WTC11 (cell line): Measurements from ENCODE around the gene CBX6. TPM values are rescaled to one million over a fixed set of nuclear protein-coding genes. Genes with fewer than 3 reads are reported as not detected.

Experiments
- ATAC-seq: fragments of 200-7000 bp; cut with Tn5 transposase; 2 replicates; pipeline ENCODE4 v1.10.0; 2021; ENCODE audit warnings: mild to moderate bottlenecking, moderate library complexity
- CTCF ChIA-PET: fragments of 300-600 bp; sonication (Branson Sonifier 250); formaldehyde crosslinking; loops from one replicate; lab custom pipeline; 2021; ENCODE audit warnings: antibody characterized with exemption; lab: Charles Lee
- POLR2A ChIA-PET: fragments of 350-600 bp; sonication (Branson Sonifier 250); formaldehyde crosslinking; loops from one replicate; lab custom pipeline; 2021; ENCODE audit warnings: antibody characterized with exemption; lab: Charles Lee
- DNase-seq: peaks from one replicate; pipeline ENCODE4 v3.0.0; 2021; ENCODE audit warnings: low spot score
- H3K27ac Mint-ChIP-seq: 2 replicates; pipeline ENCODE4 v1.8.0; 2021; ENCODE audit warnings: mixed read lengths
- H3K27me3 Mint-ChIP-seq: 2 replicates; pipeline ENCODE4 v1.8.0; 2021; ENCODE audit warnings: low read depth, mild to moderate bottlenecking, moderate library complexity, mixed read lengths
- H3K36me3 Mint-ChIP-seq: 2 replicates; pipeline ENCODE4 v1.8.0; 2021; ENCODE audit warnings: mixed read lengths
- H3K4me1 Mint-ChIP-seq: 2 replicates; pipeline ENCODE4 v1.8.0; 2022; ENCODE audit warnings: mixed read lengths
- H3K4me3 Mint-ChIP-seq: 2 replicates; pipeline ENCODE4 v1.8.0; 2021; ENCODE audit warnings: mild to moderate bottlenecking, moderate library complexity, mixed read lengths
- H3K9me3 Mint-ChIP-seq: 2 replicates; pipeline ENCODE4 v1.8.0; 2021; ENCODE audit warnings: mixed read lengths
- AR ChIP-seq: fragments of 250-450 bp; sonication (Bioruptor Pico); IDR thresholded peaks from 2 replicates; pipeline ENCODE4 v1.9.0; 2021; ENCODE audit warnings: mild to moderate bottlenecking
- CREB1 ChIP-seq: sonication (generic); formaldehyde crosslinking; IDR thresholded peaks from 2 replicates; pipeline ENCODE4 v1.8.0; 2023; ENCODE audit warnings: mild to moderate bottlenecking, missing genetic modification reagents
- EMX1 ChIP-seq: fragments of 250-450 bp; sonication (Bioruptor Pico); IDR thresholded peaks from 2 replicates; pipeline ENCODE4 v1.8.0; 2021; ENCODE audit warnings: mild to moderate bottlenecking
- FOXK1 ChIP-seq: sonication (generic); formaldehyde crosslinking; IDR thresholded peaks from 2 replicates; pipeline ENCODE4 v1.8.0; 2022; ENCODE audit warnings: mild to moderate bottlenecking, moderate library complexity, missing genetic modification reagents
- GABPB1 ChIP-seq: sonication (generic); formaldehyde crosslinking; IDR thresholded peaks from 2 replicates; pipeline ENCODE4 v1.8.1; 2023; ENCODE audit warnings: mild to moderate bottlenecking, missing genetic modification reagents
- HMGA2 ChIP-seq: fragments of 250-450 bp; sonication (Bioruptor Pico); IDR thresholded peaks from 2 replicates; pipeline ENCODE4 v1.4.0; 2021; ENCODE audit warnings: mild to moderate bottlenecking, moderate library complexity
- JUN ChIP-seq: sonication (generic); formaldehyde crosslinking; IDR thresholded peaks from 2 replicates; pipeline ENCODE4 v1.8.0; 2023; ENCODE audit warnings: mild to moderate bottlenecking, missing genetic modification reagents
- PRRX2 ChIP-seq: fragments of 250-450 bp; sonication (Bioruptor Pico); IDR thresholded peaks from 2 replicates; pipeline ENCODE4 v1.8.0; 2021; ENCODE audit warnings: mild to moderate bottlenecking
- RORB ChIP-seq: fragments of 250-450 bp; sonication (Bioruptor Pico); IDR thresholded peaks from 2 replicates; pipeline ENCODE4 v1.9.0; 2021; ENCODE audit warnings: mild to moderate bottlenecking
- ZNF121 ChIP-seq: sonication (generic); formaldehyde crosslinking; IDR thresholded peaks from 2 replicates; pipeline ENCODE4 v1.8.0; 2023; ENCODE audit warnings: missing genetic modification reagents
- ZNF232 ChIP-seq: sonication (generic); formaldehyde crosslinking; IDR thresholded peaks from 2 replicates; pipeline ENCODE4 v1.8.0; 2022; ENCODE audit warnings: mild to moderate bottlenecking, missing genetic modification reagents
- ZNF423 ChIP-seq: fragments of 250-450 bp; sonication (Bioruptor Pico); IDR thresholded peaks from 2 replicates; pipeline ENCODE4 v2.1.2; 2022; ENCODE audit warnings: mild to moderate bottlenecking, moderate library complexity
- total RNA-seq: library from RNA; stranded (reverse); gene quantifications from 3 replicates; pipeline ENCODE4 v1.2.3, GENCODE V29; 2021
- TF ChIP-seq, protein P1 (sequence below): fragments of 250-450 bp; sonication (Bioruptor Pico); conservative IDR thresholded peaks from 2 replicates; pipeline ENCODE4 v1.9.0; 2021; ENCODE audit warnings: mild to moderate bottlenecking
- TF ChIP-seq, protein P2 (sequence below): sonication (generic); formaldehyde crosslinking; IDR thresholded peaks from 2 replicates; pipeline ENCODE4 v1.8.0; 2022; ENCODE audit warnings: missing genetic modification reagents
- TF ChIP-seq, protein P3 (sequence below): sonication (generic); formaldehyde crosslinking; IDR thresholded peaks from 2 replicates; pipeline ENCODE4 v1.8.1; 2022; ENCODE audit warnings: mild to moderate bottlenecking, missing genetic modification reagents, moderate library complexity, borderline replicate concordance
- TF ChIP-seq, protein P4 (sequence below): fragments of 250-450 bp; sonication (Bioruptor Pico); IDR thresholded peaks from 2 replicates; pipeline ENCODE4 v1.9.0; 2021; ENCODE audit warnings: mild to moderate bottlenecking, borderline replicate concordance

CBX6 gene
- total RNA-seq, 1 experiment from 2014 or later, result 27.0 TPM

DNA sequence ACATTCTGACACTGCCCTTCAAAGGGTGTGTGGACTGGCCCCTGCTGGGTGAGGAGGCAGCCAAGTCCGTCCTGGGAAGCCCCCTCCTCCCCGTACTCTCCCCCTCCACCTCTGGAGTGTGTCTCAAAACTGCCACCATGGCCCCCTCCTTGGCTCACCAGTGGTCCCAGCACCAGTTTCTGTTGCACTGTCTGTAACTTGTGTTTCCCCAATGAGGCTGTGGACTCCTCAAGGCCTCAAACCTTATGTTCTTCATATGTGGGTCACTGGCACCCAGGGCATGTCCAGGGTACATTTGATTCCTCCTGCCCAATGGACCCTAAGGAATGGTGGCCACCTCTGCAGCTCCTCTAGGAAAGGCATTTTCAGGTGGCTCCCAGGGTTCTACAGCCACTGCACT, 21.6 kb downstream of the CBX6 start:
- Mint-ChIP-seq H3K9me3 (no peaks in the 10 kb centered on the region), H3K27me3 (peaks cover 37% of the 10 kb centered on the region), H3K4me3 (no peak overlapping the region), H3K4me1 (no peaks in the 10 kb centered on the region), H3K27ac (no peak overlapping the region), H3K36me3 (no peaks in the 10 kb centered on the region)
- ChIA-PET CTCF (interaction anchor here (1.0 to 6.1 kb wide), 3 partner anchors 16 to 117 kb away, joined by 3 to 47 read pairs (median 3); no protein-coding TSS in a partner anchor), POLR2A (no interaction called here)
- ATAC-seq (no peak), DNase-seq (no peak)
- TF ChIP-seq RORB (CRISPR knock-in tag) (no peak), HMGA2 (no peak), ZNF121 (CRISPR knock-in tag) (no peak)
- TF ChIP-seq, protein P1, sequence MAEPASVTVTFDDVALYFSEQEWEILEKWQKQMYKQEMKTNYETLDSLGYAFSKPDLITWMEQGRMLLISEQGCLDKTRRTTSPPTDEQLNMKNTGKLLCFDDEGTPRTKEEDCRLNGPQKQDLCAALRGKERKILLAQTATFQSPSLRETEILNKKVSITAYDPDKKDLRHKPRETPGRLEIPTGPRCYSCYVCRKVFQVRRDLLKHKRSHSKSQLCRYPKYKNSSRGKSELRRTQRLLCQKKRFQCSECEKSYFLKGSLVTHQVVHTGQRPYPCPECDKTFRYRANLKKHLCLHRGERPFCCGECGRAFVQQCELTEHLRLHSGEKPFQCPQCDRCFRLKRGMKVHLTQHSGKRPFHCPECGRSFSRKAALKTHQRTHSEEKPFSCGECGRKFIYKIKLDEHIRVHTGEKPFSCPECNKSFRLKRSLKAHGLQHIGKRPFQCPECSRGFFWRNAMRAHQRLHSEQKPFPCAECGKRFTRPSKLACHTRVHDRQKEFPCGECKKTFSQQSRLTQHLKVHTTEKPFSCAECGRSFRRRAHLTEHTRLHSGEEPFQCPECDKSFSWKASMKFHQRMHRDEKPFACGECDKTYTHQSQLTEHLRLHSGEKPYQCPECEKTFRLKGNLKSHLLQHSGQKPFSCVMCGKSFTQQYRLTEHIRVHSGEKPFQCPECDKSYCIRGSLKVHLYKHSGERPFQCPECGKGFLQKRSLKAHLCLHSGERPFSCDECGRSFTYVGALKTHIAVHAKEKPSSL (CRISPR knock-in tag), result no peak
- TF ChIP-seq, protein P2, sequence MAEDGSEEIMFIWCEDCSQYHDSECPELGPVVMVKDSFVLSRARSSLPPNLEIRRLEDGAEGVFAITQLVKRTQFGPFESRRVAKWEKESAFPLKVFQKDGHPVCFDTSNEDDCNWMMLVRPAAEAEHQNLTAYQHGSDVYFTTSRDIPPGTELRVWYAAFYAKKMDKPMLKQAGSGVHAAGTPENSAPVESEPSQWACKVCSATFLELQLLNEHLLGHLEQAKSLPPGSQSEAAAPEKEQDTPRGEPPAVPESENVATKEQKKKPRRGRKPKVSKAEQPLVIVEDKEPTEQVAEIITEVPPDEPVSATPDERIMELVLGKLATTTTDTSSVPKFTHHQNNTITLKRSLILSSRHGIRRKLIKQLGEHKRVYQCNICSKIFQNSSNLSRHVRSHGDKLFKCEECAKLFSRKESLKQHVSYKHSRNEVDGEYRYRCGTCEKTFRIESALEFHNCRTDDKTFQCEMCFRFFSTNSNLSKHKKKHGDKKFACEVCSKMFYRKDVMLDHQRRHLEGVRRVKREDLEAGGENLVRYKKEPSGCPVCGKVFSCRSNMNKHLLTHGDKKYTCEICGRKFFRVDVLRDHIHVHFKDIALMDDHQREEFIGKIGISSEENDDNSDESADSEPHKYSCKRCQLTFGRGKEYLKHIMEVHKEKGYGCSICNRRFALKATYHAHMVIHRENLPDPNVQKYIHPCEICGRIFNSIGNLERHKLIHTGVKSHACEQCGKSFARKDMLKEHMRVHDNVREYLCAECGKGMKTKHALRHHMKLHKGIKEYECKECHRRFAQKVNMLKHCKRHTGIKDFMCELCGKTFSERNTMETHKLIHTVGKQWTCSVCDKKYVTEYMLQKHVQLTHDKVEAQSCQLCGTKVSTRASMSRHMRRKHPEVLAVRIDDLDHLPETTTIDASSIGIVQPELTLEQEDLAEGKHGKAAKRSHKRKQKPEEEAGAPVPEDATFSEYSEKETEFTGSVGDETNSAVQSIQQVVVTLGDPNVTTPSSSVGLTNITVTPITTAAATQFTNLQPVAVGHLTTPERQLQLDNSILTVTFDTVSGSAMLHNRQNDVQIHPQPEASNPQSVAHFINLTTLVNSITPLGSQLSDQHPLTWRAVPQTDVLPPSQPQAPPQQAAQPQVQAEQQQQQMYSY, result no peak

DNA sequence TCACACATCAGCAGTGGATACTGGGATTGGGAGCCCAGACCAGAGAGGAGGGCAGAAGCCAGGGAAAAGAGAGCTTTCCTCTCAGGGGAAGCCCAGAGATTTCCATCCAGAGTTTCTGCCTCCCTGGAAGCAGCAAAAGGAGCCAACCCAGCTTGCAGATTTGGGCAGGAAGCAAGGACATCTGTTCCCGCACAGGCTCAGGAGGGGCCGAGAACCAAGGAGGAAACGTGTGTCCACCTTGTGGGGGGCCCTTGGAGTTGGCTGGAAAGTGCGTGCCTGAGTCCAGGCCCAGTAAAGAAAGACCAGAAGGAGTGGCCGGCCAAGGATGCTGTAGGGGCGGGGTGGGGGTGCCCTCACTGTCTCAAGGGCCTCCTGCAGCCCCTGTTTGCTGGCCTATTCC, 22.2 kb downstream of the CBX6 start:
- H3K4me1 Mint-ChIP-seq, result no peaks in the 10 kb centered on the region
- DNase-seq (no peak), ATAC-seq (no peak)
- H3K27me3 Mint-ChIP-seq, result peaks cover 43% of the 10 kb centered on the region
- ChIA-PET POLR2A (no interaction called here), CTCF (interaction anchor here (6.1 kb wide), 1 partner anchor 81 kb away, joined by 47 read pairs; no protein-coding TSS in a partner anchor)
- no peak overlapping the region for H3K27ac Mint-ChIP-seq
- no peaks in the 10 kb centered on the region for H3K36me3 Mint-ChIP-seq
- no peak overlapping the region for H3K4me3 Mint-ChIP-seq
- no peaks in the 10 kb centered on the region for H3K9me3 Mint-ChIP-seq
- TF ChIP-seq ZNF121 (CRISPR knock-in tag), result no peak
- TF ChIP-seq, protein P3, sequence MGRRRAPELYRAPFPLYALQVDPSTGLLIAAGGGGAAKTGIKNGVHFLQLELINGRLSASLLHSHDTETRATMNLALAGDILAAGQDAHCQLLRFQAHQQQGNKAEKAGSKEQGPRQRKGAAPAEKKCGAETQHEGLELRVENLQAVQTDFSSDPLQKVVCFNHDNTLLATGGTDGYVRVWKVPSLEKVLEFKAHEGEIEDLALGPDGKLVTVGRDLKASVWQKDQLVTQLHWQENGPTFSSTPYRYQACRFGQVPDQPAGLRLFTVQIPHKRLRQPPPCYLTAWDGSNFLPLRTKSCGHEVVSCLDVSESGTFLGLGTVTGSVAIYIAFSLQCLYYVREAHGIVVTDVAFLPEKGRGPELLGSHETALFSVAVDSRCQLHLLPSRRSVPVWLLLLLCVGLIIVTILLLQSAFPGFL, result no peak
- no peak for TF ChIP-seq JUN (CRISPR knock-in tag)
- TF ChIP-seq ZNF423, result no peak
- TF ChIP-seq, protein P4, sequence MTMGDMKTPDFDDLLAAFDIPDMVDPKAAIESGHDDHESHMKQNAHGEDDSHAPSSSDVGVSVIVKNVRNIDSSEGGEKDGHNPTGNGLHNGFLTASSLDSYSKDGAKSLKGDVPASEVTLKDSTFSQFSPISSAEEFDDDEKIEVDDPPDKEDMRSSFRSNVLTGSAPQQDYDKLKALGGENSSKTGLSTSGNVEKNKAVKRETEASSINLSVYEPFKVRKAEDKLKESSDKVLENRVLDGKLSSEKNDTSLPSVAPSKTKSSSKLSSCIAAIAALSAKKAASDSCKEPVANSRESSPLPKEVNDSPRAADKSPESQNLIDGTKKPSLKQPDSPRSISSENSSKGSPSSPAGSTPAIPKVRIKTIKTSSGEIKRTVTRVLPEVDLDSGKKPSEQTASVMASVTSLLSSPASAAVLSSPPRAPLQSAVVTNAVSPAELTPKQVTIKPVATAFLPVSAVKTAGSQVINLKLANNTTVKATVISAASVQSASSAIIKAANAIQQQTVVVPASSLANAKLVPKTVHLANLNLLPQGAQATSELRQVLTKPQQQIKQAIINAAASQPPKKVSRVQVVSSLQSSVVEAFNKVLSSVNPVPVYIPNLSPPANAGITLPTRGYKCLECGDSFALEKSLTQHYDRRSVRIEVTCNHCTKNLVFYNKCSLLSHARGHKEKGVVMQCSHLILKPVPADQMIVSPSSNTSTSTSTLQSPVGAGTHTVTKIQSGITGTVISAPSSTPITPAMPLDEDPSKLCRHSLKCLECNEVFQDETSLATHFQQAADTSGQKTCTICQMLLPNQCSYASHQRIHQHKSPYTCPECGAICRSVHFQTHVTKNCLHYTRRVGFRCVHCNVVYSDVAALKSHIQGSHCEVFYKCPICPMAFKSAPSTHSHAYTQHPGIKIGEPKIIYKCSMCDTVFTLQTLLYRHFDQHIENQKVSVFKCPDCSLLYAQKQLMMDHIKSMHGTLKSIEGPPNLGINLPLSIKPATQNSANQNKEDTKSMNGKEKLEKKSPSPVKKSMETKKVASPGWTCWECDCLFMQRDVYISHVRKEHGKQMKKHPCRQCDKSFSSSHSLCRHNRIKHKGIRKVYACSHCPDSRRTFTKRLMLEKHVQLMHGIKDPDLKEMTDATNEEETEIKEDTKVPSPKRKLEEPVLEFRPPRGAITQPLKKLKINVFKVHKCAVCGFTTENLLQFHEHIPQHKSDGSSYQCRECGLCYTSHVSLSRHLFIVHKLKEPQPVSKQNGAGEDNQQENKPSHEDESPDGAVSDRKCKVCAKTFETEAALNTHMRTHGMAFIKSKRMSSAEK (CRISPR knock-in tag), result no peak
- no peak for TF ChIP-seq GABPB1 (CRISPR knock-in tag)
- TF ChIP-seq, protein P2, result no peak
- no peak for TF ChIP-seq CREB1 (CRISPR knock-in tag)
- TF ChIP-seq ZNF232 (CRISPR knock-in tag), result no peak
- TF ChIP-seq EMX1 (CRISPR knock-in tag), result no peak
- TF ChIP-seq PRRX2, result no peak
- no peak for TF ChIP-seq HMGA2
- no peak for TF ChIP-seq AR (CRISPR knock-in tag)
- no peak for TF ChIP-seq FOXK1
